Right lobe of liver (tissue), 6 donors: ENCODE results near the gene TANK. TPM values are rescaled to one million over a fixed set of nuclear protein-coding genes. Genes with fewer than 3 reads are reported as not detected.

Experiments
- ATAC-seq, 4 donors: fragments of 200-7000 bp; cut with Tn5 transposase; one replicate each; pipeline ENCODE4 v1.9.1; 2020; ENCODE audit warnings: mild to moderate bottlenecking in 4 of 4, moderate library complexity in 4 of 4
- DNase-seq, 3 donors: peaks; one replicate each; pipeline ENCODE4 v3.0.0-alpha.2; 2020
- H3K27ac ChIP-seq, 3 donors: fragments of 200-600 bp; one replicate each; pipeline ENCODE4 v1.8.0; 2022
- H3K27me3 ChIP-seq, 2 donors: fragments of 200-600 bp; one replicate each; pipeline ENCODE4 v1.8.0; 2022
- H3K36me3 ChIP-seq, 4 donors: fragments of 200-600 bp; sonication (generic) in 1 of 4; one replicate each; pipeline versions ENCODE4 v1.5.1 to v1.8.0; 2017 to 2022; ENCODE audit warnings: control low read depth in 1 of 4
- H3K4me1 ChIP-seq, 4 donors: fragments of 200-600 bp; sonication (generic) in 1 of 4; one replicate each; pipeline versions ENCODE4 v1.5.1 to v1.8.0; 2017 to 2022; ENCODE audit warnings: control low read depth in 1 of 4
- H3K4me3 ChIP-seq, 3 donors: fragments of 200-600 bp; one replicate each; pipeline ENCODE4 v1.8.0; 2022
- H3K9me3 ChIP-seq, 4 donors: fragments of 200-600 bp; sonication (generic) in 1 of 4; one replicate each; pipeline versions ENCODE4 v1.5.1 to v1.8.0; 2017 to 2022; ENCODE audit warnings: control low read depth in 1 of 4
- POLR2A ChIP-seq: fragments of 450-650 bp; IDR thresholded peaks from one replicate; pipeline ENCODE4 v1.6.1; 2017; ENCODE audit warnings: antibody characterized with exemption, mild to moderate bottlenecking
- WGBS: methylation state at CpG from one replicate; pipeline ENCODE4 v1.1.6; 2018; ENCODE audit warnings: low coverage, low lambda C conversion rate; ENCODE audit not compliant: insufficient coverage; ENCODE audit errors: missing lambda C conversion rate; 5-methylcytosine and 5-hydroxymethylcytosine counted together
- intact Hi-C, 2 donors: fragments of 100-400 bp; cut with DNase I; formaldehyde crosslinking; loops; one replicate each; pipeline versions ENCODE4 v1.11.2 to v1.14.1; 2022
- total RNA-seq, 6 experiments: library from RNA; depleted of rRNA in 2 of 6; stranded (reverse); fragments of >200 nt in 2 of 6; fragmentation: NEBNext Ultra II Directional in 3 of 6; extraction: Animal tissue kit (Norgen Biotek cat#: 25700) in 3 of 6; gene quantifications; one replicate each; pipeline versions ENCODE4 v1.1.0 to v1.2.4, GENCODE V29; 2016 to 2023
- TF ChIP-seq, protein P1 (sequence below), 4 donors: fragments of 200-600 bp in 3 of 4; fragments of 450-650 bp in 1 of 4; IDR thresholded peaks; one replicate each; pipeline versions ENCODE4 v1.5.1 to v1.8.0; 2016 to 2022; ENCODE audit warnings: antibody characterized with exemption in 4 of 4, mild to moderate bottlenecking in 2 of 4
- donor health status: DM: no; HTN: yes; CAD: no.
- donor health status: DM: no; HTN: no; CAD: no.
- donor health status: DM: no; HTN: no; CAD: no.
- donor health status: DM: no; HTN: yes; CAD: no.
- donor health status: DM: no; HTN: yes; CAD: no.

TANK gene
- total RNA-seq, 6 experiments from 2014 or later = 25.4 to 46.4 (median 36.0) TPM

DNA sequence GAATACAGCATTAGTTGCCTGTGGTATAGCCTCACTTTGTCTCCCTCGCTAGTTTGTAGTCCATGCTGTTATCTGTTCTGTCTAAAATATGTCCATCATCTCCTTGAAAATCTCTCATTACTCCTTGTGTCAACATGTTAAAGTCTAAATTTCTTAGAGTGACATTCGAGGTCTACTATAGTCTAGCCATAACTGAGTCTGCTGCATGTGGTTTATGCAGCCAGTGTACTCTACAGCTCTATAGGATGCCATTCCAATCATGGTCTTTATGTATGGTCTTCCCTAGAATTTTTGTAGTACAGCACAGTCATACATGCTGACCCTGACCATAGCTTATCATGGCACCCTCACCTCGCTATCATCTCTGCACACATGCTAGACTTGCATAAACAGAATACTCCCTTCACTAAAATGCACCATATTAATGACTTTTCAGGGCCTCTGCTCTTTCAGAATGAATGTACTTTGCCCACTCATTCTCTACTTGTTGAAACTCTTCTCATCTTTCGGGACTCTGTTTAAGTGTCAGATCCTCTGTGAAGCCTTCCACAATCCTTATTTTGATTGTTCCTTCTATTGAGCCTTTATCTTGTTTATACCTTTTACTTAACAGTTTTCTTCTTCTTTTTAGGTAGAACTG is 12.8 kb downstream of the TANK start:
- ATAC-seq (no peak), DNase-seq (no peak)
- Histone ChIP-seq H3K27ac (no peak overlapping the region), H3K36me3 (no peaks in the 10 kb centered on the region), H3K4me1 (peaks cover 0 to 29% (median 11%) of the 10 kb centered on the region in 4 donors), H3K27me3 (no peaks in the 10 kb centered on the region), H3K9me3 (no peaks in the 10 kb centered on the region), H3K4me3 (no peak overlapping the region)
- TF ChIP-seq POLR2A = no peak
- TF ChIP-seq, protein P1, sequence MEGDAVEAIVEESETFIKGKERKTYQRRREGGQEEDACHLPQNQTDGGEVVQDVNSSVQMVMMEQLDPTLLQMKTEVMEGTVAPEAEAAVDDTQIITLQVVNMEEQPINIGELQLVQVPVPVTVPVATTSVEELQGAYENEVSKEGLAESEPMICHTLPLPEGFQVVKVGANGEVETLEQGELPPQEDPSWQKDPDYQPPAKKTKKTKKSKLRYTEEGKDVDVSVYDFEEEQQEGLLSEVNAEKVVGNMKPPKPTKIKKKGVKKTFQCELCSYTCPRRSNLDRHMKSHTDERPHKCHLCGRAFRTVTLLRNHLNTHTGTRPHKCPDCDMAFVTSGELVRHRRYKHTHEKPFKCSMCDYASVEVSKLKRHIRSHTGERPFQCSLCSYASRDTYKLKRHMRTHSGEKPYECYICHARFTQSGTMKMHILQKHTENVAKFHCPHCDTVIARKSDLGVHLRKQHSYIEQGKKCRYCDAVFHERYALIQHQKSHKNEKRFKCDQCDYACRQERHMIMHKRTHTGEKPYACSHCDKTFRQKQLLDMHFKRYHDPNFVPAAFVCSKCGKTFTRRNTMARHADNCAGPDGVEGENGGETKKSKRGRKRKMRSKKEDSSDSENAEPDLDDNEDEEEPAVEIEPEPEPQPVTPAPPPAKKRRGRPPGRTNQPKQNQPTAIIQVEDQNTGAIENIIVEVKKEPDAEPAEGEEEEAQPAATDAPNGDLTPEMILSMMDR (IDR thresholded peaks at IDR 0.05) = no peak
- 84% methylated on average over 4 of the region's 4 CpGs for WGBS
- intact Hi-C loops = no loop called here

- 83% methylated on average over 2 of the region's 2 CpGs for WGBS
- no peaks in the 10 kb centered on the region for H3K9me3 ChIP-seq
- no peak for ATAC-seq
Measured at GRCh38 chr2:161173541-161174194, 13.4 kb downstream of the TANK start.

DNA sequence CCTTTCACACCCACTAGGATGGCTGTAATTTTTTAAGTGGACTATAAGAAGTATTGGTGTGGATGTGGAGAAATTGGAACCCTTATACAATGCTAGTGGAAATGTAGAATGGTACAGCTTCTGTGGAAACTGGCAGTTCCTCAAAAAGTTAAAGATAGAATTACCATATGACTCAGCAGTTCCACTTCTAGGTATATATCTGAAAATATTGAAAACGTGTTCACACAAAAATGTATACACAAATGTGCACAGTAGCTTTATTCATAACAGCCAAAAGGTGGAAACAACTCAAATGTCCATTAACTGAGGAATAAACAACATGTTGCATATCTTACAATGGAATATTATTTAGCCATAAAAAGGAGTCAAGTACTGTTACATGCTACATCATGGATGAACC is 17.7 kb downstream of the TANK start:
- no peak overlapping the region for H3K27ac ChIP-seq
- no peaks in the 10 kb centered on the region for H3K9me3 ChIP-seq
- TF ChIP-seq, protein P1 (IDR thresholded peaks at IDR 0.05) = no peak
- TF ChIP-seq POLR2A = no peak
- intact Hi-C loops = no loop called here
- 56% methylated on average over 1 of the region's 1 CpG for WGBS
- H3K4me1 ChIP-seq = no peaks in the 10 kb centered on the region
- H3K4me3 ChIP-seq = no peak overlapping the region
- no peak for ATAC-seq
- peaks cover 0 to 25% (median 15%) of the 10 kb centered on the region in 4 donors for H3K36me3 ChIP-seq
- no peak for DNase-seq
- no peaks in the 10 kb centered on the region for H3K27me3 ChIP-seq

More at GRCh38 chr2:161173541-161174194, 13.4 kb downstream of the TANK start:
- Histone ChIP-seq H3K4me1 (peaks cover 0 to 29% (median 11%) of the 10 kb centered on the region in 4 donors), H3K4me3 (no peak overlapping the region), H3K27ac (no peak overlapping the region), H3K36me3 (no peaks in the 10 kb centered on the region), H3K27me3 (no peaks in the 10 kb centered on the region)
- TF ChIP-seq POLR2A = no peak
- TF ChIP-seq, protein P1 (IDR thresholded peaks at IDR 0.05) = no peak
- no peak for DNase-seq
- intact Hi-C loops = no loop called here

DNA sequence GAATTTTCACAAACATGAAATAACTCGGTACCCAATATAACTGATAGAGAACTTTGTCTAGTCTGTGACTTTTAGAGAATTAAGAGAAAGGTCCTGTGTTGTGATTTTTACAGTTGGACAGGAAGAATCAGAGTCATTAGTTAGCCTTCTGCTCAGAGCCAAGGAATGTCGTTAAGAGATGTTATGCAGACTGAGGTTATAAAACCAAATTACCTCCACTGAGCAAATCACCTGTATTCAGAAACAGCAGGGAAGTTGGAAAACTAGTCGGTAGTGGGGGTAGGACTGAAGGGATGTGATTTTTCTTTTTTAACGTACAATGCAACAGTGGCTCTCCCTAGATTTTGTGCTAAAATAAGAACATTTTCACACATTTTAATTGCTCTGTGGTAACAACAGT is 18.5 kb downstream of the TANK start:
- 56% methylated on average over 4 of the region's 4 CpGs for WGBS
- H3K36me3 ChIP-seq = peaks cover 0 to 29% (median 15%) of the 10 kb centered on the region in 4 donors
- no peak for ATAC-seq
- TF ChIP-seq, protein P1 (IDR thresholded peaks at IDR 0.05) = no peak
- no peak for TF ChIP-seq POLR2A
- H3K27ac ChIP-seq = no peak overlapping the region
- H3K4me3 ChIP-seq = no peak overlapping the region
- H3K9me3 ChIP-seq = no peaks in the 10 kb centered on the region
- intact Hi-C loops = no loop called here
- no peak for DNase-seq
- H3K4me1 ChIP-seq = no peaks in the 10 kb centered on the region
- H3K27me3 ChIP-seq = no peaks in the 10 kb centered on the region
